Hepatocyte (in vitro differentiated cells): ENCODE measurements around the gene GALNT14. TPM values are rescaled to one million over a fixed set of nuclear protein-coding genes. Genes with fewer than 3 reads are reported as not detected.
A peak's percentile ranks its signal among the peaks of the same experiment; 100 is the strongest.

ENCODE experiments used
- DNase-seq: peaks from one replicate; pipeline ENCODE4 v3.0.0-alpha.2; 2016; ENCODE audit warnings: low spot score
- H2AFZ ChIP-seq: fragments of 200-600 bp; sonication (generic); 2 replicates; pipeline ENCODE4 v1.6.0; 2016; ENCODE audit warnings: antibody characterized with exemption, mild to moderate bottlenecking
- H3K27ac ChIP-seq: fragments of 200-600 bp; sonication (generic); 2 replicates; pipeline ENCODE4 v1.5.1; 2016; ENCODE audit warnings: mild to moderate bottlenecking
- H3K27me3 ChIP-seq: fragments of 200-600 bp; sonication (generic); 2 replicates; pipeline ENCODE4 v1.6.1; 2016
- H3K36me3 ChIP-seq: fragments of 200-600 bp; sonication (generic); replicated peaks from 2 replicates; pipeline ENCODE4 v1.5.1; 2016; ENCODE audit warnings: low read depth; ENCODE audit not compliant: insufficient read depth
- H3K4me1 ChIP-seq: fragments of 200-600 bp; sonication (generic); 2 replicates; pipeline ENCODE4 v1.5.1; 2016; ENCODE audit warnings: mild to moderate bottlenecking, moderate library complexity; ENCODE audit not compliant: insufficient read depth
- H3K4me2 ChIP-seq: fragments of 200-600 bp; sonication (generic); 2 replicates; pipeline ENCODE4 v1.6.0; 2016
- H3K4me3 ChIP-seq: fragments of 200-600 bp; sonication (generic); 2 replicates; pipeline ENCODE4 v1.5.1; 2016; ENCODE audit warnings: mild to moderate bottlenecking
- H3K79me2 ChIP-seq: fragments of 200-600 bp; sonication (generic); 2 replicates; pipeline ENCODE4 v1.6.0; 2017; ENCODE audit warnings: mild to moderate bottlenecking
- H3K9me2 ChIP-seq: fragments of 200-600 bp; sonication (generic); replicated peaks from 2 replicates; pipeline ENCODE4 v1.6.0; 2017; ENCODE audit warnings: mild to moderate bottlenecking; ENCODE audit not compliant: insufficient read depth
- H3K9me3 ChIP-seq: fragments of 200-600 bp; sonication (generic); 2 replicates; pipeline ENCODE4 v1.5.1; 2016; ENCODE audit warnings: low read depth, mild to moderate bottlenecking
- H4K20me1 ChIP-seq: fragments of 200-600 bp; sonication (generic); 2 replicates; pipeline ENCODE4 v1.6.0; 2016; ENCODE audit warnings: mild to moderate bottlenecking; ENCODE audit not compliant: insufficient read depth, poor library complexity, severe bottlenecking
- CTCF ChIP-seq: fragments of 200-600 bp; sonication (generic); IDR thresholded peaks from 2 replicates; pipeline ENCODE4 v1.5.1; 2016; ENCODE audit warnings: antibody characterized with exemption, mild to moderate bottlenecking; ENCODE audit not compliant: poor library complexity
- EZH2 ChIP-seq: fragments of 200-600 bp; sonication (generic); IDR thresholded peaks from 2 replicates; pipeline ENCODE4 v1.6.1; 2016; ENCODE audit warnings: antibody characterized with exemption, mild to moderate bottlenecking, borderline replicate concordance
- EZH2phosphoT487 ChIP-seq: fragments of 200-600 bp; sonication (generic); IDR thresholded peaks from one replicate; pipeline ENCODE4 v1.6.1; 2018; ENCODE audit warnings: antibody characterized with exemption, mild to moderate bottlenecking, low read depth, moderate library complexity; ENCODE audit not compliant: unreplicated experiment, severe bottlenecking
- WGBS: methylation state at CpG from one replicate; pipeline ENCODE4 v1.1.6; 2016; ENCODE audit warnings: low lambda C conversion rate; ENCODE audit errors: missing lambda C conversion rate; 5-methylcytosine and 5-hydroxymethylcytosine counted together
- polyA plus RNA-seq: library from polyadenylated mRNA; unstranded; fragments of >200 nt; fragmentation: Nextera tagmentation; extraction: Ambion mirVana; gene quantifications from 2 replicates; pipeline ENCODE4 v1.2.1, GENCODE V29; 2016
- total RNA-seq: library from RNA; depleted of rRNA; stranded (reverse); fragments of >200 nt; gene quantifications from 2 replicates; pipeline ENCODE4 v1.2.3, GENCODE V29; 2014

The GALNT14 gene
- total and polyA plus RNA-seq, 2 experiments from 2014 or later, result 2.2 to 2.9 TPM

- Histone ChIP-seq H3K9me2 (no peaks in the 10 kb centered on the region), H3K27ac (peak overlapping the region; percentile 67), H3K27me3 (no peaks in the 10 kb centered on the region), H3K9me3 (no peaks in the 10 kb centered on the region), H3K4me2 (peak overlapping the region; percentile 55), H3K4me3 (no peak overlapping the region), H3K4me1 (peaks cover 4% of the 10 kb centered on the region), H3K36me3 (no peaks in the 10 kb centered on the region), H3K79me2 (no peaks in the 10 kb centered on the region), H4K20me1 (no peaks in the 10 kb centered on the region), H2AFZ (no peak overlapping the region)
- WGBS, result 53% methylated on average over 13 of the region's 13 CpGs
- TF ChIP-seq EZH2 (no peak), CTCF (no peak), EZH2phosphoT487 (no peak)
- DNase-seq, result peak; percentile 63
Measured at GRCh38 chr2:31083234-31083993, 54.8 kb downstream of the GALNT14 start.

- TF ChIP-seq EZH2phosphoT487 (no peak), EZH2 (no peak)
- H2AFZ ChIP-seq, result no peak overlapping the region
- no peaks in the 10 kb centered on the region for H3K9me2 ChIP-seq
- DNase-seq, result no peak
- no peaks in the 10 kb centered on the region for H3K79me2 ChIP-seq
- no peak overlapping the region for H3K4me3 ChIP-seq
- H3K36me3 ChIP-seq, result no peaks in the 10 kb centered on the region
- no peaks in the 10 kb centered on the region for H3K9me3 ChIP-seq
- WGBS, result 76% methylated on average over 2 of the region's 2 CpGs
- no peaks in the 10 kb centered on the region for H3K27me3 ChIP-seq
- peaks cover 4% of the 10 kb centered on the region for H3K4me1 ChIP-seq
- H4K20me1 ChIP-seq, result no peaks in the 10 kb centered on the region
- H3K4me2 ChIP-seq, result no peak overlapping the region
- no peak overlapping the region for H3K27ac ChIP-seq
Measured at GRCh38 chr2:31082002-31082401, 56.2 kb downstream of the GALNT14 start.

GRCh38 chr2:31081492-31081891 lies 56.7 kb downstream of the GALNT14 start:
- H3K4me1 ChIP-seq, result peaks cover 4% of the 10 kb centered on the region
- H3K79me2 ChIP-seq, result no peaks in the 10 kb centered on the region
- no peaks in the 10 kb centered on the region for H3K9me2 ChIP-seq
- DNase-seq, result no peak
- H3K27me3 ChIP-seq, result no peaks in the 10 kb centered on the region
- 69% methylated on average over 2 of the region's 2 CpGs for WGBS
- TF ChIP-seq EZH2 (no peak), EZH2phosphoT487 (no peak), CTCF (no peak)
- no peak overlapping the region for H3K4me2 ChIP-seq
- H3K27ac ChIP-seq, result no peak overlapping the region
- no peaks in the 10 kb centered on the region for H3K9me3 ChIP-seq
- no peak overlapping the region for H2AFZ ChIP-seq
- no peaks in the 10 kb centered on the region for H4K20me1 ChIP-seq
- no peak overlapping the region for H3K4me3 ChIP-seq
- no peaks in the 10 kb centered on the region for H3K36me3 ChIP-seq

GRCh38 chr2:31080361-31080760 lies 57.9 kb downstream of the GALNT14 start:
- 85% methylated on average over 1 of the region's 1 CpG for WGBS
- H3K79me2 ChIP-seq, result no peaks in the 10 kb centered on the region
- no peak overlapping the region for H3K4me2 ChIP-seq
- H2AFZ ChIP-seq, result no peak overlapping the region
- H3K36me3 ChIP-seq, result no peaks in the 10 kb centered on the region
- TF ChIP-seq EZH2, result no peak
- TF ChIP-seq EZH2phosphoT487, result no peak
- TF ChIP-seq CTCF, result no peak
- peaks cover 4% of the 10 kb centered on the region for H3K4me1 ChIP-seq
- no peak overlapping the region for H3K4me3 ChIP-seq
- no peaks in the 10 kb centered on the region for H4K20me1 ChIP-seq
- no peak for DNase-seq
- H3K27me3 ChIP-seq, result no peaks in the 10 kb centered on the region
- no peaks in the 10 kb centered on the region for H3K9me3 ChIP-seq
- no peaks in the 10 kb centered on the region for H3K9me2 ChIP-seq
- H3K27ac ChIP-seq, result no peak overlapping the region
